ENCODE results near the gene HSD17B10.

- TF ChIP-seq CTCF (IDR thresholded peaks at IDR 0.05; ENCODE audit: insufficient read depth, low read depth, low read length) (no peak), EZH2 (IDR thresholded peaks at IDR 0.05; ENCODE audit: insufficient read depth, low read length) (no peak)
Observed at GRCh38 chrX:53452812-53453211, 18.6 kb upstream of the HSD17B10 start.

Data from astrocyte (in vitro differentiated cells and primary cell).